ENCODE measurements around the gene LRIG1.
A peak's percentile ranks its signal among the peaks of the same experiment; 100 is the strongest.

LRIG1 gene

DNA sequence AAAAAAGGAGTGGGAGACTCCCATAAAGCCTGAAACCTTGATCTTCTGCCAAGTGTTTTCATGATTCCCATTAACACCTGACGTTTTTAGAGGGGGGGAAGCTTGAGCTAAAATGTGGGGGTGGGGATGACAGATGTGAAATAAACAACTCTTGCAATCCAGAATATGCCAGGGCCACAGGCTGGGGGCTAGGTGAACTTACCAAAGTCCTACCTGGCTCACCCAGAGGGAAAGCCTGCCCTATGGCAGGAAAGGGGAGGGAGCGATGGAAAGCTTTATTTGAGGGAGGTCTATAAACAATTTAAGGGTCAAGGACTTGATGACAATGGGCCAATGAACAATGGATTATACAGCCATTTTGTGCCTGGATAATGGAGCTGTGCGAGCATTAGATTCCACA is 108.3 kb downstream of the LRIG1 start:
- Histone ChIP-seq H3K9me2 (replicated peaks; ENCODE audit: insufficient read depth, low read length) (no peaks in the 10 kb centered on the region), H3K27me3 (replicated peaks; ENCODE audit: insufficient read depth, low read length) (no peaks in the 10 kb centered on the region), H3K79me2 (ENCODE audit: low read length) (0 out of 2 replicates have a peak, but pooled peaks cover under 1% of the 10 kb centered on the region), H3K36me3 (replicated peaks; ENCODE audit: insufficient read depth, low read length) (no peaks in the 10 kb centered on the region; the same call in 1 of the 2 replicates), H3K9ac (ENCODE audit: low read length) (no peak overlapping the region), H3K9me3 (replicated peaks; ENCODE audit: insufficient read depth, low read length) (no peaks in the 10 kb centered on the region), H4K20me1 (ENCODE audit: insufficient read depth, low read length) (no peaks in the 10 kb centered on the region; the same call in 1 of the 2 replicates), H3K4me1 (ENCODE audit: low read length) (peaks cover 11% of the 10 kb centered on the region), H3F3A (ENCODE audit: insufficient read depth, low read length) (peaks cover 9% of the 10 kb centered on the region), H3K4me2 (ENCODE audit: low read depth, low read length) (no peak overlapping the region), H2AFZ (ENCODE audit: low read length) (no peak overlapping the region), H3K4me3 (ENCODE audit: low read length) (no peak overlapping the region), H3K27ac (ENCODE audit: low read length) (no peak overlapping the region)
- no peak for DNase-seq
- TF ChIP-seq, protein P1, sequence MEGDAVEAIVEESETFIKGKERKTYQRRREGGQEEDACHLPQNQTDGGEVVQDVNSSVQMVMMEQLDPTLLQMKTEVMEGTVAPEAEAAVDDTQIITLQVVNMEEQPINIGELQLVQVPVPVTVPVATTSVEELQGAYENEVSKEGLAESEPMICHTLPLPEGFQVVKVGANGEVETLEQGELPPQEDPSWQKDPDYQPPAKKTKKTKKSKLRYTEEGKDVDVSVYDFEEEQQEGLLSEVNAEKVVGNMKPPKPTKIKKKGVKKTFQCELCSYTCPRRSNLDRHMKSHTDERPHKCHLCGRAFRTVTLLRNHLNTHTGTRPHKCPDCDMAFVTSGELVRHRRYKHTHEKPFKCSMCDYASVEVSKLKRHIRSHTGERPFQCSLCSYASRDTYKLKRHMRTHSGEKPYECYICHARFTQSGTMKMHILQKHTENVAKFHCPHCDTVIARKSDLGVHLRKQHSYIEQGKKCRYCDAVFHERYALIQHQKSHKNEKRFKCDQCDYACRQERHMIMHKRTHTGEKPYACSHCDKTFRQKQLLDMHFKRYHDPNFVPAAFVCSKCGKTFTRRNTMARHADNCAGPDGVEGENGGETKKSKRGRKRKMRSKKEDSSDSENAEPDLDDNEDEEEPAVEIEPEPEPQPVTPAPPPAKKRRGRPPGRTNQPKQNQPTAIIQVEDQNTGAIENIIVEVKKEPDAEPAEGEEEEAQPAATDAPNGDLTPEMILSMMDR (IDR thresholded peaks at IDR 0.05; ENCODE audit: low read length) = no peak
- TF ChIP-seq EZH2 (optimal IDR thresholded peaks at IDR 0.05; ENCODE audit: low read depth, low read length) (no peak), EZH2phosphoT487 (IDR thresholded peaks at IDR 0.05; ENCODE audit: low read length) (no peak)

- Histone ChIP-seq H4K20me1 (ENCODE audit: insufficient read depth, low read length) (no peaks in the 10 kb centered on the region; the same call in 1 of the 2 replicates), H3K27me3 (replicated peaks; ENCODE audit: insufficient read depth, low read length) (no peaks in the 10 kb centered on the region), H3K9me3 (replicated peaks; ENCODE audit: insufficient read depth, low read length) (no peaks in the 10 kb centered on the region), H3K4me2 (ENCODE audit: low read depth, low read length) (no peak overlapping the region), H3K9ac (ENCODE audit: low read length) (no peak overlapping the region), H3K9me2 (replicated peaks; ENCODE audit: insufficient read depth, low read length) (no peaks in the 10 kb centered on the region), H2AFZ (ENCODE audit: low read length) (no peak overlapping the region), H3K27ac (ENCODE audit: low read length) (peak overlapping the region; percentile 11; the same call in 1 of the 2 replicates), H3K4me1 (ENCODE audit: low read length) (peaks cover 11% of the 10 kb centered on the region), H3K4me3 (ENCODE audit: low read length) (no peak overlapping the region), H3K36me3 (replicated peaks; ENCODE audit: insufficient read depth, low read length) (peaks cover 7% of the 10 kb centered on the region; the same call in 1 of the 2 replicates), H3F3A (ENCODE audit: insufficient read depth, low read length) (peaks cover 9% of the 10 kb centered on the region), H3K79me2 (ENCODE audit: low read length) (0 out of 2 replicates have a peak, but pooled peaks cover 5% of the 10 kb centered on the region)
- peak; percentile 23 for DNase-seq
- no peak for TF ChIP-seq EZH2 (optimal IDR thresholded peaks at IDR 0.05; ENCODE audit: low read depth, low read length)
- TF ChIP-seq, protein P1 (IDR thresholded peaks at IDR 0.05; ENCODE audit: low read length) = no peak
- TF ChIP-seq EZH2phosphoT487 (IDR thresholded peaks at IDR 0.05; ENCODE audit: low read length) = no peak
Observed at GRCh38 chr3:66390013-66390412, 110.8 kb downstream of the LRIG1 start.

GRCh38 chr3:66386925-66387650 is 113.7 kb downstream of the LRIG1 start:
- Histone ChIP-seq H3K4me2 (ENCODE audit: low read depth, low read length) (no peak overlapping the region), H4K20me1 (ENCODE audit: insufficient read depth, low read length) (no peaks in the 10 kb centered on the region; the same call in 1 of the 2 replicates), H3K9ac (ENCODE audit: low read length) (no peak overlapping the region), H3K79me2 (ENCODE audit: low read length) (0 out of 2 replicates have a peak, but pooled peaks cover 5% of the 10 kb centered on the region), H3K9me2 (replicated peaks; ENCODE audit: insufficient read depth, low read length) (no peaks in the 10 kb centered on the region), H3F3A (ENCODE audit: insufficient read depth, low read length) (peaks cover 9% of the 10 kb centered on the region), H2AFZ (ENCODE audit: low read length) (no peak overlapping the region), H3K4me1 (ENCODE audit: low read length) (peaks cover 11% of the 10 kb centered on the region), H3K9me3 (replicated peaks; ENCODE audit: insufficient read depth, low read length) (no peaks in the 10 kb centered on the region), H3K36me3 (replicated peaks; ENCODE audit: insufficient read depth, low read length) (peaks cover 15% of the 10 kb centered on the region), H3K27me3 (replicated peaks; ENCODE audit: insufficient read depth, low read length) (no peaks in the 10 kb centered on the region), H3K4me3 (ENCODE audit: low read length) (no peak overlapping the region), H3K27ac (ENCODE audit: low read length) (no peak overlapping the region)
- DNase-seq = no peak
- no peak for TF ChIP-seq EZH2phosphoT487 (IDR thresholded peaks at IDR 0.05; ENCODE audit: low read length)
- TF ChIP-seq EZH2 (optimal IDR thresholded peaks at IDR 0.05; ENCODE audit: low read depth, low read length) = no peak
- TF ChIP-seq, protein P1 (IDR thresholded peaks at IDR 0.05; ENCODE audit: low read length) = no peak

All from MM.1S (cell line).